Progenitor cell of endocrine pancreas (in vitro differentiated cells): ENCODE measurements around the gene HORMAD2. TPM values are rescaled to one million over a fixed set of nuclear protein-coding genes. Genes with fewer than 3 reads are reported as not detected.

Experiments
- DNase-seq: peaks from one replicate; pipeline ENCODE4 v3.0.0; 2021; ENCODE audit warnings: low spot score; ENCODE audit not compliant: unreplicated experiment
- H3K27ac Mint-ChIP-seq: 2 replicates; pipeline ENCODE4 v1.8.0; 2021; ENCODE audit warnings: mild to moderate bottlenecking, moderate library complexity, mixed read lengths
- H3K27me3 Mint-ChIP-seq: 2 replicates; pipeline ENCODE4 v1.8.0; 2021; ENCODE audit warnings: mixed read lengths
- H3K36me3 Mint-ChIP-seq: 2 replicates; pipeline ENCODE4 v1.8.0; 2022; ENCODE audit warnings: mixed read lengths; ENCODE audit not compliant: insufficient read depth
- H3K4me1 Mint-ChIP-seq: 2 replicates; pipeline ENCODE4 v1.8.0; 2021; ENCODE audit warnings: low read depth, mixed read lengths
- H3K4me3 Mint-ChIP-seq: 2 replicates; pipeline ENCODE4 v1.8.0; 2021; ENCODE audit warnings: low read depth, mild to moderate bottlenecking, moderate library complexity, mixed read lengths
- H3K9me3 Mint-ChIP-seq: 2 replicates; pipeline ENCODE4 v1.8.0; 2021; ENCODE audit warnings: low read depth, mixed read lengths
- CTCF ChIP-seq: fragments of 200-600 bp; sonication (generic); IDR thresholded peaks from one replicate; pipeline ENCODE4 v1.5.0; 2021; ENCODE audit warnings: antibody characterized with exemption, mild to moderate bottlenecking; ENCODE audit not compliant: unreplicated experiment
- total RNA-seq: library from RNA; stranded (reverse); gene quantifications from 2 replicates; pipeline ENCODE4 v1.2.1, GENCODE V29; 2021

HORMAD2 gene
- total RNA-seq, 1 donor from 2014 or later = not detected

GRCh38 chr22:30170129-30170528 is 89.9 kb downstream of the HORMAD2 start:
- H3K4me3 Mint-ChIP-seq = no peak overlapping the region
- no peaks in the 10 kb centered on the region for H3K36me3 Mint-ChIP-seq

GRCh38 chr22:30171008-30171407 is 90.7 kb downstream of the HORMAD2 start:
- no peaks in the 10 kb centered on the region for H3K36me3 Mint-ChIP-seq
- H3K27me3 Mint-ChIP-seq = peaks cover 16% of the 10 kb centered on the region
- H3K4me3 Mint-ChIP-seq = no peak overlapping the region
- no peak for DNase-seq
- TF ChIP-seq CTCF = no peak
- H3K4me1 Mint-ChIP-seq = no peaks in the 10 kb centered on the region
- H3K27ac Mint-ChIP-seq = no peak overlapping the region
- no peaks in the 10 kb centered on the region for H3K9me3 Mint-ChIP-seq

More at GRCh38 chr22:30170129-30170528, 89.9 kb downstream of the HORMAD2 start:
- H3K27me3 Mint-ChIP-seq = peaks cover 18% of the 10 kb centered on the region
- no peaks in the 10 kb centered on the region for H3K4me1 Mint-ChIP-seq
- DNase-seq = no peak
- peaks cover 2% of the 10 kb centered on the region for H3K9me3 Mint-ChIP-seq
- no peak overlapping the region for H3K27ac Mint-ChIP-seq
- TF ChIP-seq CTCF = no peak

GRCh38 chr22:30175690-30176288 is 95.5 kb downstream of the HORMAD2 start:
- H3K9me3 Mint-ChIP-seq = no peaks in the 10 kb centered on the region
- no peak for TF ChIP-seq CTCF
- H3K4me3 Mint-ChIP-seq = no peak overlapping the region
- no peaks in the 10 kb centered on the region for H3K36me3 Mint-ChIP-seq
- H3K4me1 Mint-ChIP-seq = peaks cover 2% of the 10 kb centered on the region
- H3K27ac Mint-ChIP-seq = no peak overlapping the region
- DNase-seq = no peak
- H3K27me3 Mint-ChIP-seq = peaks cover 8% of the 10 kb centered on the region

GRCh38 chr22:30176431-30176830 is 96.2 kb downstream of the HORMAD2 start:
- no peak overlapping the region for H3K4me3 Mint-ChIP-seq

More at GRCh38 chr22:30176431-30176830, 96.2 kb downstream of the HORMAD2 start:
- Mint-ChIP-seq H3K4me1 (peaks cover 2% of the 10 kb centered on the region), H3K36me3 (no peaks in the 10 kb centered on the region), H3K9me3 (no peaks in the 10 kb centered on the region), H3K27ac (no peak overlapping the region), H3K27me3 (peaks cover 12% of the 10 kb centered on the region)
- DNase-seq = no peak
- TF ChIP-seq CTCF = no peak
